ENCODE results near the gene SERPINE1.

GRCh38 chr7:101179117-101179516, 52.2 kb downstream of the SERPINE1 start:
- no peak for TF ChIP-seq ZNF383 (CRISPR knock-in tag; IDR thresholded peaks at IDR 0.05; ENCODE audit: borderline replicate concordance)
- no peak for TF ChIP-seq CTCF (CRISPR knock-in tag; IDR thresholded peaks at IDR 0.05)
- no peak for TF ChIP-seq MTA3 (CRISPR knock-in tag; IDR thresholded peaks at IDR 0.05)
- no peak for TF ChIP-seq NFYC (CRISPR knock-in tag; IDR thresholded peaks at IDR 0.05)
- no peak for TF ChIP-seq JUN (CRISPR knock-in tag; IDR thresholded peaks at IDR 0.05)
- TF ChIP-seq KLF6 (CRISPR knock-in tag; IDR thresholded peaks at IDR 0.05), result no peak
- no peak for TF ChIP-seq MAX (IDR thresholded peaks at IDR 0.05)
- no peak for TF ChIP-seq IRF2 (CRISPR knock-in tag; IDR thresholded peaks at IDR 0.05)
- no peak for TF ChIP-seq GABPB1 (CRISPR knock-in tag; IDR thresholded peaks at IDR 0.05)
- TF ChIP-seq MAFF (IDR thresholded peaks at IDR 0.05; ENCODE audit: low read depth, low read length), result no peak

All from HepG2 (cell line).